ENCODE measurements around the gene HIBCH. TPM values are rescaled to one million over a fixed set of nuclear protein-coding genes. Genes with fewer than 3 reads are reported as not detected.
A peak's percentile ranks its signal among the peaks of the same experiment; 100 is the strongest.
"Not testable (repeated sequence)": the region's sequence is repeated elsewhere in the genome, so short reads cannot be mapped to it uniquely, and the experiment has no call there.

HIBCH gene
- total and polyA plus RNA-seq, 9 of the 15 experiments (the other 6 are each of a cell fraction or from before 2014, with no cell fraction given): 17.0 to 65.4 (median 28.3) TPM

DNA sequence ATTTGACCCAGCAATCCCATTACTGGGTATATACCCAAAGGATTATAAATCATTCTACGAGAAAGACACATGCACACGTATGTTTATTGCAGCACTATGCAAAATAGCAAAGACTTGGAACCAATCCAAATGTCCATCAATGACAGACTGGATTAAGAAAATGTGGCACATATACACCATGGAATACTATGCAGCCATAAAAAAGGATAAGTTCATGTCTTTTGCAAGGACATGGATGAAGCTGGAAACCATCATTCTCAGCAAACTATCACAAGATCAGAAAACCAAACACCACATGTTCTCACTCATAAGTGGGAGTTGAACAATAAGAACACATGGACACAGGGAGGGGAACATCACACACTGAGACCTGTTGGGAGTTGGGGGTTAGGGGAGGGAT, 96.9 kb downstream of the HIBCH start:
- H3K4me2 ChIP-seq (ENCODE audit: insufficient read depth, low read length); BruUV-seq (replicated peaks); H3K27ac ChIP-seq (ENCODE audit: extremely low read depth, low read depth, low read length); FAIRE-seq; H3K4me1 ChIP-seq (replicated peaks in 1 of 2; ENCODE audit: control insufficient read depth in 2 of 2, insufficient read depth in 2 of 2, low read length in 2 of 2); H4K20me1 ChIP-seq (replicated peaks; ENCODE audit: control insufficient read depth, insufficient read depth, low read length); H3K9me1 ChIP-seq (ENCODE audit: control insufficient read depth, insufficient read depth, low read length); H3K27me3 ChIP-seq (ENCODE audit: control insufficient read depth in 2 of 2, insufficient read depth in 2 of 2, low read length in 2 of 2); in situ Hi-C loops (cut with MboI); H3K9me3 ChIP-seq (replicated peaks; ENCODE audit: control insufficient read depth, insufficient read depth, low read depth, low read length); H3K79me2 ChIP-seq (ENCODE audit: control insufficient read depth, insufficient read depth, low read length); ATAC-seq; POLR2A ChIA-PET; intact Hi-C loops (cut with micrococcal nuclease); H2AFZ ChIP-seq (ENCODE audit: low read depth, low read length); DNase-seq (ENCODE audit: extremely low read depth in 1 of 4, low spot score in 3 of 4); H3K4me3 ChIP-seq; CTCF ChIA-PET (ENCODE audit: low intra/inter-chr PET ratio); H3K9ac ChIP-seq (ENCODE audit: insufficient read depth in 1 of 2, low read depth in 2 of 2, low read length in 2 of 2): not testable (repeated sequence)
- peaks cover 13% of the 10 kb centered on the region; the same call in 1 of the 3 replicates for H3K36me3 ChIP-seq (ENCODE audit: control insufficient read depth, insufficient read depth, low read length)
- TF ChIP-seq BCOR (IDR thresholded peaks at IDR 0.05) (0 out of 2 replicates have a peak, but pooled peaks have one; percentile 12), ZNF146 (CRISPR knock-in tag; IDR thresholded peaks at IDR 0.05; ENCODE audit: unreplicated experiment) (peak; percentile 81)
- WGBS (ENCODE audit: insufficient coverage, low coverage, missing lambda C conversion rate): 83% methylated on average over 2 of the region's 2 CpGs

DNA sequence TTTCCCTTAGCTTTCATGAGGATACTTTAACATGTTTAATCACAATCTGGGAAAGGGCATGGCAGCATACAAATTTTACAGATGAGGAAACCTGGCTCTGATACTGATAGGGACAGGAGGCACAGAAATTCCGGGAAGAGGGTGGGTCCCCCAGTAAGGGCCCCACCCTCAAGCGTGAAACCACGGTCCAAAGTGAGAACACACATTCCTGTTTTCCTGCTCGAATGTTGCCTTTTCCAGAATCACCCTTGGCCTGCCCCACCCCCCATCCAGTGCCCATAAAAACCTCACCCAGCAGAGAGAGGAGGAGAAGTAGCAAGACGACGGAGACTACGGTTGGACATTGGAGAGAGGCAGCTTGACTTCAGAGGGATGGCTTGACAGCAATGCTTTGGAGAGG, 98.2 kb downstream of the HIBCH start:
- BruUV-seq (replicated peaks): no TSS peak
- in situ Hi-C loops (cut with MboI): no loop called here
- peaks cover 3 to 6% of the 10 kb centered on the region in 2 experiments; a peak in 2 of 5 replicates for H3K4me1 ChIP-seq (replicated peaks in 1 of 2; ENCODE audit: control insufficient read depth in 2 of 2, insufficient read depth in 2 of 2, low read length in 2 of 2)
- H3K9me1 ChIP-seq (ENCODE audit: control insufficient read depth, insufficient read depth, low read length): no peaks in the 10 kb centered on the region
- H3K4me3 ChIP-seq: no peak overlapping the region
- ChIA-PET CTCF (ENCODE audit: low intra/inter-chr PET ratio) (interaction anchor here (0.7 kb wide), 1 partner anchor 44 kb away, joined by 5 read pairs; no protein-coding TSS in a partner anchor), POLR2A (interaction anchor here (0.6 kb wide), 1 partner anchor 187 kb away, joined by 4 read pairs; no protein-coding TSS in a partner anchor)
- WGBS (ENCODE audit: insufficient coverage, low coverage, missing lambda C conversion rate): 35% methylated on average over 7 of the region's 7 CpGs
- H3K36me3 ChIP-seq (ENCODE audit: control insufficient read depth, insufficient read depth, low read length): peaks cover 13% of the 10 kb centered on the region; the same call in 1 of the 3 replicates
- H2AFZ ChIP-seq (ENCODE audit: low read depth, low read length): no peak overlapping the region
- no peak overlapping the region for H3K27ac ChIP-seq (ENCODE audit: extremely low read depth, low read depth, low read length)
- DNase-seq (ENCODE audit: extremely low read depth in 1 of 4, low spot score in 3 of 4): no peak
- H3K4me2 ChIP-seq (ENCODE audit: insufficient read depth, low read length): no peak overlapping the region
- H4K20me1 ChIP-seq (replicated peaks; ENCODE audit: control insufficient read depth, insufficient read depth, low read length): no peaks in the 10 kb centered on the region
- no peaks in the 10 kb centered on the region for H3K27me3 ChIP-seq (ENCODE audit: control insufficient read depth in 2 of 2, insufficient read depth in 2 of 2, low read length in 2 of 2)
- H3K9me3 ChIP-seq (replicated peaks; ENCODE audit: control insufficient read depth, insufficient read depth, low read depth, low read length): no peaks in the 10 kb centered on the region
- intact Hi-C loops (cut with micrococcal nuclease): no loop called here
- no peak for ATAC-seq
- no peak for FAIRE-seq
- H3K9ac ChIP-seq (ENCODE audit: insufficient read depth in 1 of 2, low read depth in 2 of 2, low read length in 2 of 2): peak overlapping the region in 1 of 2 experiments; percentile 2; a peak in 1 of 4 replicates
- no peak for TF ChIP-seq SP2 (IDR thresholded peaks at IDR 0.05; ENCODE audit: extremely low read depth, low read depth, low read length, poor library complexity, severe bottlenecking)
- TF ChIP-seq ZNF311 (CRISPR knock-in tag; IDR thresholded peaks at IDR 0.05): no peak
- TF ChIP-seq ZNF140 (CRISPR knock-in tag; IDR thresholded peaks at IDR 0.05): no peak
- TF ChIP-seq HCFC1 (IDR thresholded peaks at IDR 0.05; ENCODE audit: low read depth, low read length): no peak
- no peak for TF ChIP-seq ZBTB11 (CRISPR knock-in tag; IDR thresholded peaks at IDR 0.05)
- no peak for TF ChIP-seq MEF2D (tag; conservative IDR thresholded peaks at IDR 0.05; ENCODE audit: low read depth)
- no peak for TF ChIP-seq ERF (CRISPR knock-in tag; IDR thresholded peaks at IDR 0.05)
- TF ChIP-seq PML (IDR thresholded peaks at IDR 0.05; ENCODE audit: low read length): no peak
- no peak for TF ChIP-seq ETV5 (CRISPR knock-in tag; IDR thresholded peaks at IDR 0.05; ENCODE audit: low read depth)
- no peak for TF ChIP-seq KLF1 (tag; IDR thresholded peaks at IDR 0.05)
- no peak for TF ChIP-seq DIDO1 (tag; IDR thresholded peaks at IDR 0.05; ENCODE audit: low read depth)
- no peak for TF ChIP-seq ILF3 (IDR thresholded peaks at IDR 0.05; ENCODE audit: borderline replicate concordance)
- H3K79me2 ChIP-seq (ENCODE audit: control insufficient read depth, insufficient read depth, low read length): no peaks in the 10 kb centered on the region

Measured in K562 (cell line).